ENCODE measurements around the gene VANGL2. TPM values are rescaled to one million over a fixed set of nuclear protein-coding genes. Genes with fewer than 3 reads are reported as not detected.

Gene VANGL2
- total and polyA plus RNA-seq, 2 of the 4 experiments (the other 2 are of a cell fraction), result 0.36 to 3.6 TPM

DNA sequence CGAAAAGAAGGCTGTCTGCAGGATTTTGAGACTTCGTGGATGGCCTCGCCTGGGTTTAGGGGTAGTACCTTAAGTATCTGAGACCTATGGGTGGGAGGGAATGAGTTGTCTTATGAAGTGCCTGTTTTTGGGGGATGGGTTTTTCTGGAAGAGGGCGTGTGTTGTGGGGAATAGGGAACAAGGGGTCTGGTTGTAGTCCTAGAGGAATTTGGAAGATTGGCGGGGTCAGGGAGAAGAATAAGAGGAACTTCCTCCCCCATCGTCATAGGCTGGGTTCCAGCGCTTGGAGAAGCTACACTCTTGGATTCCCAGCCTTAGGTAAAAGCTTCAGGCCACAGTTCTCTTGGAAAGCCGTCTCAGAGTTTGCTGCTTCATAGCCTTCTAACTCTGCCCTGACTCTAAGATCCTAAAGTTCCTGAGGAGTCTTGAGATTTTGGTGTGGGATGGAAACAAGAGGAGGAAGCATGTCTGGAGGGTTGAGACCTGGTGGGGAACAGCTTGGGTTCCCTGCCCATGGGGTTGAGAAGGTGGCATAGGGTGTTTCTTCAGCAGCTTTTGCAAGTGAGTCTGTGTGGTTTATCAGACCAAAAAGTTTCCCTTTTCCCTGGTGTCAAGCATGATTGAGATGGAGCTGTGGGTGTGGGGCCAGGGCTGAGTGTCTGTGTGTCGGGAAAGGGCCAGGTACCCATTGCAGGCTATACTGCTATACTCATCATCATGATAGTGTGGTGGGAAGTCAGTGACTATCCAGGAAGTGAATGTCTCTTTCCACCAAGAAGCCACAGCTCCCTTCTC is 1.8 kb downstream of the VANGL2 start:
- no peak for ATAC-seq (ENCODE audit: low read depth)
- no peaks in the 10 kb centered on the region for H3K36me3 ChIP-seq (ENCODE audit: control insufficient read depth, insufficient read depth, low read length)
- no peak overlapping the region for H2AFZ ChIP-seq (replicated peaks; ENCODE audit: low read length, poor library complexity)
- no peak overlapping the region for H2AK5ac ChIP-seq (ENCODE audit: low read depth, low read length)
- no peak overlapping the region for H4K5ac ChIP-seq (ENCODE audit: low read depth, low read length)
- no peak overlapping the region for H2BK5ac ChIP-seq (ENCODE audit: low read depth, low read length, poor library complexity, severe bottlenecking)
- POLR2A ChIA-PET (ENCODE audit: unreplicated experiment), result no interaction called here
- H2BK15ac ChIP-seq (ENCODE audit: low read depth, low read length), result no peak overlapping the region
- in situ Hi-C loops (cut with MboI; ENCODE audit: low sequenced_read_pairs) (no loop called here), intact Hi-C loops (cut with micrococcal nuclease) (no loop called here), dilution Hi-C loops (cut with HindIII; ENCODE audit: low sequenced_read_pairs, unreplicated experiment) (no loop called here)
- peak overlapping the region; percentile 55 for H2AK9ac ChIP-seq (replicated peaks; ENCODE audit: low read depth, low read length, poor library complexity)
- no peaks in the 10 kb centered on the region for H3K4me1 ChIP-seq (ENCODE audit: control insufficient read depth, insufficient read depth, low read length)
- no peaks in the 10 kb centered on the region for H4K20me1 ChIP-seq (ENCODE audit: insufficient read depth, low read length)
- peaks cover 5% of the 10 kb centered on the region; the same call in 1 of the 2 replicates for H3K9me1 ChIP-seq (ENCODE audit: insufficient read depth, low read length)
- no peak overlapping the region for H3K23ac ChIP-seq (ENCODE audit: low read depth, low read length)
- no peak overlapping the region for H3K14ac ChIP-seq (replicated peaks; ENCODE audit: low read depth, low read length)
- no peak overlapping the region for H3K4me3 ChIP-seq (ENCODE audit: insufficient read depth, low read depth, low read length)
- no peak overlapping the region for H3K4ac ChIP-seq (ENCODE audit: low read depth, low read length)
- H3K4me2 ChIP-seq (ENCODE audit: low read depth, low read length), result peak overlapping the region; percentile 76; the same call in 1 of the 2 replicates
- DNase-seq, result no peak
- no peak overlapping the region for H3K56ac ChIP-seq (ENCODE audit: extremely low read depth, insufficient read depth, low read length)
- no peak overlapping the region for H3K27ac ChIP-seq (ENCODE audit: insufficient read depth, low read length)
- H3K9ac ChIP-seq (ENCODE audit: low read depth, low read length), result no peak overlapping the region
- no peak overlapping the region for H2BK20ac ChIP-seq (ENCODE audit: low read depth, low read length)
- BruUV-seq (replicated peaks), result no TSS peak
- TF ChIP-seq NFE2L2 (IDR thresholded peaks at IDR 0.05; ENCODE audit: low read depth, low read length), result no peak
- TF ChIP-seq BHLHE40 (IDR thresholded peaks at IDR 0.05; ENCODE audit: low read depth, low read length), result no peak
- TF ChIP-seq MXI1 (IDR thresholded peaks at IDR 0.05; ENCODE audit: borderline replicate concordance, low read depth, low read length), result no peak
- TF ChIP-seq, protein P1, sequence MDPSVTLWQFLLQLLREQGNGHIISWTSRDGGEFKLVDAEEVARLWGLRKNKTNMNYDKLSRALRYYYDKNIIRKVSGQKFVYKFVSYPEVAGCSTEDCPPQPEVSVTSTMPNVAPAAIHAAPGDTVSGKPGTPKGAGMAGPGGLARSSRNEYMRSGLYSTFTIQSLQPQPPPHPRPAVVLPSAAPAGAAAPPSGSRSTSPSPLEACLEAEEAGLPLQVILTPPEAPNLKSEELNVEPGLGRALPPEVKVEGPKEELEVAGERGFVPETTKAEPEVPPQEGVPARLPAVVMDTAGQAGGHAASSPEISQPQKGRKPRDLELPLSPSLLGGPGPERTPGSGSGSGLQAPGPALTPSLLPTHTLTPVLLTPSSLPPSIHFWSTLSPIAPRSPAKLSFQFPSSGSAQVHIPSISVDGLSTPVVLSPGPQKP (IDR thresholded peaks at IDR 0.05; ENCODE audit: borderline replicate concordance, low read depth, low read length), result no peak
- TF ChIP-seq RCOR1 (IDR thresholded peaks at IDR 0.05; ENCODE audit: insufficient replicate concordance, low read length), result no peak
- no peak for TF ChIP-seq POLR2A (IDR thresholded peaks at IDR 0.05; ENCODE audit: low read depth, low read length)
- no peak for TF ChIP-seq RAD21 (IDR thresholded peaks at IDR 0.05; ENCODE audit: low read length)
- no peak for TF ChIP-seq CEBPB (IDR thresholded peaks at IDR 0.05; ENCODE audit: low read depth, low read length)
- TF ChIP-seq, protein P2, sequence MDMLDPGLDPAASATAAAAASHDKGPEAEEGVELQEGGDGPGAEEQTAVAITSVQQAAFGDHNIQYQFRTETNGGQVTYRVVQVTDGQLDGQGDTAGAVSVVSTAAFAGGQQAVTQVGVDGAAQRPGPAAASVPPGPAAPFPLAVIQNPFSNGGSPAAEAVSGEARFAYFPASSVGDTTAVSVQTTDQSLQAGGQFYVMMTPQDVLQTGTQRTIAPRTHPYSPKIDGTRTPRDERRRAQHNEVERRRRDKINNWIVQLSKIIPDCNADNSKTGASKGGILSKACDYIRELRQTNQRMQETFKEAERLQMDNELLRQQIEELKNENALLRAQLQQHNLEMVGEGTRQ (IDR thresholded peaks at IDR 0.05; ENCODE audit: low read depth, low read length), result no peak
- no peak for TF ChIP-seq MAZ (IDR thresholded peaks at IDR 0.05; ENCODE audit: borderline replicate concordance, low read depth, low read length)
- TF ChIP-seq FOS (IDR thresholded peaks at IDR 0.05; ENCODE audit: low read depth, low read length), result no peak
- TF ChIP-seq, protein P3, sequence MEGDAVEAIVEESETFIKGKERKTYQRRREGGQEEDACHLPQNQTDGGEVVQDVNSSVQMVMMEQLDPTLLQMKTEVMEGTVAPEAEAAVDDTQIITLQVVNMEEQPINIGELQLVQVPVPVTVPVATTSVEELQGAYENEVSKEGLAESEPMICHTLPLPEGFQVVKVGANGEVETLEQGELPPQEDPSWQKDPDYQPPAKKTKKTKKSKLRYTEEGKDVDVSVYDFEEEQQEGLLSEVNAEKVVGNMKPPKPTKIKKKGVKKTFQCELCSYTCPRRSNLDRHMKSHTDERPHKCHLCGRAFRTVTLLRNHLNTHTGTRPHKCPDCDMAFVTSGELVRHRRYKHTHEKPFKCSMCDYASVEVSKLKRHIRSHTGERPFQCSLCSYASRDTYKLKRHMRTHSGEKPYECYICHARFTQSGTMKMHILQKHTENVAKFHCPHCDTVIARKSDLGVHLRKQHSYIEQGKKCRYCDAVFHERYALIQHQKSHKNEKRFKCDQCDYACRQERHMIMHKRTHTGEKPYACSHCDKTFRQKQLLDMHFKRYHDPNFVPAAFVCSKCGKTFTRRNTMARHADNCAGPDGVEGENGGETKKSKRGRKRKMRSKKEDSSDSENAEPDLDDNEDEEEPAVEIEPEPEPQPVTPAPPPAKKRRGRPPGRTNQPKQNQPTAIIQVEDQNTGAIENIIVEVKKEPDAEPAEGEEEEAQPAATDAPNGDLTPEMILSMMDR (conservative IDR thresholded peaks at IDR 0.05; ENCODE audit: low read depth, low read length), result no peak
- no peak for TF ChIP-seq MAFK (IDR thresholded peaks at IDR 0.05; ENCODE audit: low read depth, low read length)
- no peak for TF ChIP-seq SMC3 (IDR thresholded peaks at IDR 0.05; ENCODE audit: low read depth, low read length)
- no peak for TF ChIP-seq RFX5 (IDR thresholded peaks at IDR 0.05; ENCODE audit: low read depth, low read length)
- peaks cover 33% of the 10 kb centered on the region for H3K27me3 ChIP-seq (ENCODE audit: control insufficient read depth, insufficient read depth, low read length)
- H3K18ac ChIP-seq (ENCODE audit: low read depth, low read length), result no peak overlapping the region
- no peak overlapping the region for H4K91ac ChIP-seq (ENCODE audit: insufficient read depth, low read depth, low read length)
- no peaks in the 10 kb centered on the region for H3K9me3 ChIP-seq (ENCODE audit: control insufficient read depth, insufficient read depth, low read length)
- 33% methylated on average over 1 of the region's 9 CpGs; no CpG with 5 or more reads in 1 of the 2 experiments for WGBS, 2 experiments (ENCODE audit: extremely low coverage in 2 of 2, insufficient read length in 1 of 2)
- H2BK120ac ChIP-seq (ENCODE audit: low read depth, low read length), result no peak overlapping the region
- CTCF ChIA-PET, result no interaction called here
- H3K79me1 ChIP-seq (ENCODE audit: low read depth in 1 of 2, low read length in 2 of 2), result no peaks in the 10 kb centered on the region
- no peak overlapping the region for H4K8ac ChIP-seq (ENCODE audit: low read depth in 2 of 2, low read length in 2 of 2)

Measured in IMR-90 (cell line).